GM21381 (cell line): ENCODE data around the gene GID8.

ENCODE experiments used
- ATAC-seq: cut with Tn5 transposase; IDR thresholded peaks from one replicate; pipeline ENCODE4 v1.9.1; 2021; ENCODE audit warnings: mild to moderate bottlenecking, moderate library complexity; ENCODE audit not compliant: unreplicated experiment

The GID8 gene

DNA sequence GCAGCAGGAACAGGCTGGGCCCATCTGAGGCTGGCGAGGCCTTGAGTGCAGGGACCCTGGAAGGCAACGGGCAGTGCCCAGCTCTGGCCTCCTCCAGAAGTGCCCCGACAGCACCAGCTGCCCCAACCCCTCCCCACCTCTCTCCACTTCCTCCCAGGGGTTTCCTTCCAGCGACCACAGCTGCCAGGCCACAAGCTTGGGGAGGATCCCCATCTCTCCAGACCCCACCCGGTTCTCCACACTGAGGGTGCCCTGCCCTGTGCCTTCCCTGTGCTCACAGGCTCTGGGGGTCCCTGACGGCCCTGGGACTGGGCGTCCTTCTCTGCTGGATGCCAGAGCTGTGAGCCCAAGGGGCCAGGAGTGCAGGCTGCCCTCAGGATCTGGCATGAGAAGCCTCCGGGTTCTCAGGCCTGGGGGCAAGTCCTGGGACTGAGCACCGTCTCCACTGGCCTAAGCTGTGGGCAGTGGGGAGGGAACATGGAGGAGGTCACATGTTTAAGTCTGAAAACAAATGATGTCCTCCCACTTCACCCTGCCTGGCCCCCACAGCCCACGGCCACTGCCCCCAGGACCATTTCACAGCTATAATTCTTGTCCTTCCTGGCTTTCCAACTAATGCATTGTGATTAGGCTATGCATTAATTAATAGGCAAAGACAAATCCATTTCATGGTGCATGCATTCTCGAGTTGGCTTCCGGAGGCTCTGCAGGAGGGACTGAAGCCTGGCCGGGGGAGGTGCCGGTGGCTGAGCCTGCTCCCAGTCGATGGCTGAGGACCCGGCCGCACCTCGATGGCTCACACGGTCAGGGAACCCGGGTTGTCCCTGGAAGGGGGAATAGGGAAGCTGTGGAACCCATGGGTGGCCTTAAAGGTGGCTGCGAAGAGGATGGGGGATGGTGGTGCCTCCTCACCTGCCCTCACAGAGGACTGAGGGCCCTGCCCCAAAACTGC is 44.5 kb downstream of the GID8 start:
- no peak for ATAC-seq

DNA sequence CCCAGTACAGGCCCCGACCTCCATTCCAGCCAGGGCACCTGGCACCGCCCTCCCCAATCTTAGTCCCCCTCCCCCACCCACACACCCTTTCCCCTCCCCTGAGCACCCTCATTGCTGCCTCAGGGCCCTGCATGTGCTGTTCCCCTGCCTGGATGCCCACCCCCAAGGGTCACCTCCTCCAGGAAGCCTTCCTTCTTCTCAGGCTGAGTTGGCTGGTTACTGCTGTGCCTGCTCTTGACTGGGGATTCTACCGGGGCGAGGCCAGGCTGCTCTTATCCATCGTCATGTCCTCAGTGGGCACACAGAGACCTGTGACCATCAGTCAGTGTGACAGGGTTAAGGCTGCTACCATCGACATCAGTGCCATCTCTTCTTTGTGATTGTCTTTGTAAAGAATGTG is 45.3 kb downstream of the GID8 start:
- ATAC-seq, result no peak

DNA sequence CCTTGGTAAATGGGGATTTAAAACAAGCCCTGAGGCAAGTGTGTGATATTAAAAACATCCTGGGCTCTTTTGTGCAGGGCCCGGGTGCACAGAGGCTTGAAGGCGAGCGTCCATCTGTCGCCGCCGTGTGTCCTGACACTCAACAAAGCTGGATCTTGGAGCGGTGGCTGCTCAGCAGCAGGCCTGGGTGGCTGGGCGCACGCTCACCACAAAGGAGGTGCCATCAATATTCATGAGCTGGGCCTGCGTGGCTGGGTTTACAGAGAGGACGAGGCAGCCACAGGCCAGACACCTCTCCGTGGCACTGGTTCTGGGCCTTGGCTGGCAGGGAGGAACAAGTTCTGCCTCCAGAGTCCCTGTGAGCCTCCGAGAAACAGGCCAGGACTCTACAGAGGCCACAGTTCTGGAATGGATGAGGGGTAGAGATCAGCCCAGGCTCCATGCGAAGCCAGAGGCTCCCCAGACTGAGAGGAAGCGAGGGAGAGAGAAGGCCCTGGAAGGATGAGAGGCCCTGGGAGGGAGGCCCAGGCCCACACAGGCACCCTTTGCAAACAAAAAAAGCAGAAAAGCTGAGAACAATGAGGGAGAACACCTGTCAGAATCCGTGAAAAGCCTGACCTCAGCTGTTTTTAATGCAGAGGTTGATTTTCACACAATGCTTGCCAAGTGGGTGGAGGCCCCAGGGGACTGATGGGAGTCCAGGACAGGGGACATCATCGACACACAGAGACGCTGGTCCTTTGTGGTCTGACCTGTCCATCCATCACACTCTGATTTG is 46.9 kb downstream of the GID8 start:
- ATAC-seq, result no peak

DNA sequence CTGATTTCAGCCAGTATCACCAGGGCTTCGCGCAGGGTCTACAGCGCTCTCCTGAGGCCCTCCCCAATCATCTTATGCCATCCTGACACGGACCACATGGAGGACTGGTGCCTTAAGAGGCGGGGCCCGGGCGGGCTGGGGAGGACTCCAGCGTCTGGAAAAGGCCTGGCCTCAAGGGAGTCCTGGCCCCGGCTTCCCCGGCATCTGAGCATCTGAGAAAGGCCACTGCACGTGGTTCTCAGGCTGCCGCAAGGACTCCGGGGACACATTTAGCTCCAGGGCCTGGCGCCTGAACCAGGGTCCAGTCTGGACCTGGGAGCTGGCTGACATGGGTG is 47.5 kb downstream of the GID8 start:
- ATAC-seq, result no peak

DNA sequence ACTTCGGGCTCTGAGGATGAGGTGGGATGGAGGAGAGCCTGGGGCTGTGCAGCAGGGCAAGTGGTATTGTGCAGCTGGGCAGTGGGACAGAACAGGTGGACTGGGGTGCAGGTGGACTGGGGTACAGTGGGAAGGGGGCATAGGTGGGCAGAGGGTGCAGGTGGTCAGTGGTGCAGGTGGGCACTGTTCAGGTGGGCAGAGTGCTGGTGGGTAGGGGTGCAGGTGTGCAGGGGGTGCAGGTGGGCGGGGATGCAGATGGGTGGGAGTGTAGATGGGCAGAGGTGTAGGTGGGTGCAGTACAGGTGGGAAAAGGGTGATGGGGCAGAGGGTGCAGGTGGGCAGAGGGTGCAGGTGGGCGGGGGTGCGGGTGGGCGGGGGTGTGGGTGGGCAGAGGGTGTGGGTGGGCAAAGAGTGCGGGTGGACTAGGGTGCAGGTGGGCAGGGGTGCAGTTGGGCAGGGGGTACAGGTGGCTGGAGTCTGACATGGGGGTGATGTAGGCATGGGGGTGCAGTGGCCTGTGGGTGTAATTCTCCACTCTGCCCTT is 48.4 kb downstream of the GID8 start:
- ATAC-seq, result no peak

DNA sequence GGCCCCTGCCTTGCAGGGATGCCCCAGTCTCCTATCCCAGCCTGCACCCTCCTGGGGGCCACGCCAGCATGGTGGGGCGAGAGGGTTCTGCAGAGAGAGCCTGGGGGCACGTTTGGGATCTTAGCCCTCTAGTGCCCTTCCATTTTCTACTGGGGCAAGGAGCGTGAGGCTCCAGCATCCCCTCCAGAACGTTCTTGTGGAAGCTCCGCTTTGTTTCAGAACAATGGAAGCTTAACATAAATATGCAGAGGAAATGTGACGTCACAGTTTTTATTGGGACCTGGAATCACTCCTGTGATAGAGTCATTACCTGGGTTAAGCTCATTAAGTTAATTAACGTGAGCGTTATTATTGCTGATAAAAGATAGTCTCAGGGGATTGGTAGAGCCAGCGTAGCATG is 49.2 kb downstream of the GID8 start:
- no peak for ATAC-seq

DNA sequence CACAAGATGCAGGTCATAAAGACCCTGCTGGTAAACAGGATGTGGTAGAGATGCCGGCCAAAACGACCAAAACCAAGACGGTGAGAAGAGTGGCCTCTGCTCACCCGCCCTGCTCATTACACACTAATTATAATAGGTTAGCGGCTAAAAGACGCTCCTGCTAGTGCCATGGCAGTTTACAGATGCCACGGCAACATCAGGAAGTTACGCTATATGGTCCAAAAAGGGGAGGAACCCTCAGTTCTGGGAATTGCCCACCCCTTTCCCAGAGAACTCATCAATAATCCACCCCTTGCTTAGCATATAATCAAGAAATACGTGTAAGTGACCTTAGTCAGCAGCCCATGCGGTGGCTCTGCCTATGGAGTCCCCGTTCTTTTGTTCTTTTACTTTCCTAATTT is 51.3 kb downstream of the GID8 start:
- ATAC-seq, result no peak

DNA sequence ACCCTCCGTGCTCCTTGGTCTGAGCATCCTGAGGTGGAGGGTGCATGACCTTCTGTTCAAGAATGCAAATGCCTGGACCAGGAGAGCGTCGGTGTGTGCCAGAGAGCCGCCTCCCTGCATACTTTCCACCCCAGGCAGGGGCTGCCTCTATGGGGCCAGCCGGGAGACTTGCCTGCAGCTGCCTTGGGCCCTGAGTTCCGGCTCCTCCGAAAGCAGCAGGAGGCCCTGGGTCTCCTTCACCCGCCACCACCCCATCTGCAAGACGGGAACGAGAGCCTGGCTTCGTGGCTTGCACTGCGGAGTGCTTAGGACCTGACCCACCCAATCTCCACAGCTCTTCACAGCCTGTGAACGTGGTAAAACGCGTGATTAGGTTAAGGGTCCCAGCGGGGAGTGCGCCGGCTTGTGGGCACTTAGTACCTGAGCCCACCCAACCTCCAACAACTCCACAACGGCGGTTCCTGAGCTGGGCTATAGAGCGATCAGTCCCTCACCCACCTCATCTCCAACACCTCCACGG is 52.4 kb downstream of the GID8 start:
- ATAC-seq, result no peak

DNA sequence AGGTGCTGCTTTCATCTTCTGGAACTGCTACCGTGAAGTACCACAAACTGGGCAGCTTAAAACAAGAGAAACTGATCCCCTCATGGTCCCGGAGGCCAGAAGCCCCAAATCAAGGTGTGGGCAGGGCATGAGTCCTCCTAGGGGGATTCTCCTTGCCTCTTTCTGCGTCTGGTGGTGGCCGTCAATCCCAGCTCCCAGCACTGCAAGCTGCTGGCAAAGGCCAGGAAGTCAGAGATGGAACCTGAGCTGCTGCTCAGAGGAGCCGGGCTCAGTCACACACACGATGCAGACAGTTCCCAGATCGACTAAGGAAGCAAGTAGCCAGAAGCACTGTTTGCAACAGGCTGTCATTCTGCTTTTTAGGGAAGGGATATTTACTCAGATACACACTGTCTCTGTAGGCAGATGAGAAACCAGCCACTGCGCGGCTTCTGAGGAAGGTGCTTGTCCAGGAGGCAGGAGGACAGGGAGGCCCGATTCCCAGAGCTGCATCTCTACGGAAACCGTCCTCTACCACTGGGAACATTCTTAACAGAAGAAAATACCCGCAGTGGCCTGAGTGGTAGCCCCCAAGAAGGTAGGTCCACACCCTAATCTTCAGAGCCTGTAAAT is 53.4 kb downstream of the GID8 start:
- ATAC-seq, result no peak

DNA sequence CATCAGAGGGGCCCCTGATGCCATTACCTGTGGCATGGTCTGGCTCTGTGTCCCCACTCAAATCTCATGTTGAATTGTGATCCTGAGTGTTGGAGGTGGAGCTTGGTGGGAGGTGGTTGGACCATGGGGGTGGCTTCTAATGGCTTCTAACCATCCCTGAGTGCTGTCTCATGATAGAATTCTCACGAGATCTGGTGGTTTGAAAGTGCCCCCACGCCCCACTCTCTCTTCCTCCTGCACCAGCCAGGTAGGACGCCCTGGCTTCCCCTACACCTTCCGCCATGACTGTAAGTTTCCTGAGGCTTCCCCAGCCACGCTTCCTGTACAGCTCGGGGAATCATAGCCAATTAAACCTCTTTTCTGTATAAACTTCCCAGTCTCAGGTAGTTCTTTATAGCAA is 53.9 kb downstream of the GID8 start:
- ATAC-seq, result no peak

DNA sequence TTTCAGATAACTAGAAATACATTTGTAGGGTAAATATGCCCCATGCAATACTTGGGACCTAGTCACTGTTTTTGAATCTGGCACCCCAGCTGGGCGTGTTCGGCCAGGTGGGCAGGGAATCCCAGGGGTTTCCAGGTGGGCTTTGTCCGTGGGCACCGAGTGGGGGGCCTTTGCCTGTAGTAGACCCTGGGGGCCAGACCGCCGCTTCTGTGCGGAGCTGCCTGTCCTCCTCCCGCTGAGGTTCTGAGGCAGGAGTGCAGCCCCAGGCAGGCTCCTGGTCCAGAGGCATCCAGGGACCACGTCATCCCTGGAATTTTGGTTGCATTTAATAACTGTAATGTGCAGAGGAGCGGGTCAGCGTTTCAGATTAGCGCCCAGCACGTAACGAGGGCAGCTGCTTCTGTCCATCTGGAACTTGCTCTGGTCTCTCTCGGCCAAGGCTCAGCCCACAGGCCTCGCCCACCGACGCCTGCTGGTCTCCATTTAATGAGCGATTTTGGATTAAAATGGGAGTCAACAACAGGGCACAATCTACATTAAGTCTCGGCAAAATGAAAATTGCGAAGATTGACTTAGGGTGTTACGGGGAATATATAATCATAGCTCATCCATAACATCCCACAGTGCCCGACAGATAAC is 56.0 kb downstream of the GID8 start:
- no peak for ATAC-seq

DNA sequence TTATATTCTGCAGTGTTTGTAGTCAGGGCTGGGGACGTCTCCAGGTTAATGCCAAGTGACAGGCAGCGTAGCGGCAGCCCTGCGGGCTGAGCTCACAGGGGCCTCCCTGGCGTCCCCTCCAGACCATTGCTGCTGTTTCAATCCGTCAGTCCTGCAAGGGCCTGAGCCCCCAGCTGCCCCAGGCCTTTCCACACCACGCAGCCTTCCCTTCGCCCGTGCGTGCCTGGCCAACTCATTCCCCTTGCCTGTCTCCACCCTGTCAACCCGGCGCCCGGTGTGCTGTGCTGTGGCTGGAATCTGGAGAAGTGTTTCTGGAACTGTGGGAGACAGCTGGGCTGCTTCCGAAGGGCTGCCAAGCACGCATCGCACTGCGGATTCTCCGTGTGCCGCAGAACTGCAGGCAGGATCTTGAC is 56.9 kb downstream of the GID8 start:
- no peak for ATAC-seq

DNA sequence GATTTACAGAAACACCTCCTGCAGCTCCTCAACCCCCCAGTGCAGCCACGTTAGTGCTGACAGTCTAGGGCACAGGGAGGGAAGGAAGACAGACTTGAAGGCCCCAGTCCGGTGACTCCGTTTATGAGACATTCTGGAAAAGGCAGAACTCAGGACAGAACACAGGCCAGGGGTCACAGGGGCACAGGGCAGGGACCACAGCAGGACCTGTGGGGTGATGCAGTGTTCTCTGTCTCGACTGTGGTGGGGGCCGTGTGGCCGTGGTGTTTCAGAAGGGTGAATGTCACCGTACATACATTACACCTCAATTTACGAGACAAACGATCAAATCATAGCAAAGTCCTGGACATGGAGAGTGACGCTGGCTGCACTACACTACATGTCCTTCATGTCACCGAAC is 57.5 kb downstream of the GID8 start:
- ATAC-seq, result no peak

DNA sequence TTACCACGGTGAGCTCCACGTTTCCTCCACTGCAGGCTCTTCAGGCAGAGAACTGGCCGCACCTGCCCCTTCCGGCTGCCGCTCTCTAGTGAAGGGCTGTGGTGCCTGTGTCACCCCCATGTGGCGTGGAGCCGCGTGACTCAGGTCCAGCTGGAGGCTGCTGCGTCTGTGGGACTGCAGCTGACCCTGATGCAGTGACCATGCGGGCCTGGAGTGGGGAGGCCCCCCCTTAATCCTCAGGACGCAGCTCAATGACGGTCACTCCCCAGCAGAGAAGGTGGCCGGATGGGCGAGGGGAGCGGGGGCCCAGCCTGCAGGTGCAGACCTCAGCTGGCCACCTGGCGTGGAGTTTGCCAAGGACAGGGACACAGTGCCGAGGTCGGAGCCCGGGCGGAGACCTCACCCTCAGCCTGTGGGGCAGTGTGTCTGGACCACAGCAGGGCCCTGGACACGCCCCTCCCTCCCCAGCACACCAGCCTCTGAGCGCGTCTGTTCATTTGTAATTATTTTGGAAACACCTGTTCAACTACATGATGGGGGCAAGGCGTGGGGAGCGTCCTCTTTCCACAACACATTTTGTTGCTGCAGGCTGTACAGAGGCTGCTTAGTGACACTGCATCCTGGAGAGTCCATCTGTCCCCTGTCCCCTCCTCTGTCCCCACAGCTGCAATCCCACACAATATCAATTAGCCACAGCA is 58.1 kb downstream of the GID8 start:
- ATAC-seq, result no peak

DNA sequence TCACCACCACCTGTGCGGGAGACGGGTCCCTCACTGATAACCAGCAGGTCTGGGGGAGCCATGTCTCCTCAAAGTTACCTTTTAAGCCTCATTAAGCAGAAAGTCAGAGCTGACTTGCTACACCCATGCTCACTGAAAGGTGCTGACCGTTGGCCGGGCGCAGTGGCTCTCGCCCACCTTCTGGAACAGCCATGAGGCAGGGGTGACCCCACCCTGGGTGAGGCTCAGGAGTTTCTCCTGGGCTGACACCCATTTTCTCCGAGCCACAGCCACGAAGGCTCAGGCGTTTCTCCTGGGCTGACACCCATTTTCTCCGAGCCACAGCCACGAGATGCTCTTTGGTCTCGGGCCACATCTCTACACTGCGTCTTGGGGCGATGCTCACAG is 58.6 kb downstream of the GID8 start:
- no peak for ATAC-seq

DNA sequence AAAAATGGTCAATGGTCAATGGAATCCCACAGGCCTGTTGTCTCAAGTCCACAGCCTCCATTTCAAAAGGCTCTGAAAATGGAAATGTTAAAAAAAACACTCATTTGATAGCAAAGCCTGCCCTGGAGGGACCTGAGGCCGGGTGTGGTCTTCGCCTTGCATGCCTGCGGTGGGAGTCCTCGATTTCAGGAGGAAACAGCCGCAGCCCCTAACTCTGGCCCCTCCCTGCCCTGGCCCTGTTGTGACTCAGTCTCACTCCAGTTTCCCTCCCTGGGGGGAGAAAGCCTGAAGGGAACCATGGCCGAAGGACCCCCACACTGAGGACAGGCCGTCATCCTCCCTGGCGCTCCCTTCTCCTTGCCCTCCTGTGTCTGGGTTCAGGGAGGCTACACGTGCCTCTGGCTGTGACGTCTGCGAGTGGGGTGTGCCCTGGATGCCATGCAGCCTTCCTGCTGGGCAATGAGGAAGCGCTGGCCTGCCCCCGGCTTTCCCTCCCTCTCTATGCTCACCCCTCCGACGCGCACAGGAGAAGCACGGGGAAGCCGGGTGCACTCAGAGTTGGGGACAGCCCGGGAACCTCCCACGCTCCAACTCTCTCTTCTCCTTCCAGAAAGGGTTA is 59.6 kb downstream of the GID8 start:
- no peak for ATAC-seq
